HEK293 (cell line): ENCODE results near the gene STK4.

Experiments
- MYNN ChIP-seq: fragments of 450-650 bp; formaldehyde crosslinking; IDR thresholded peaks from 2 replicates; pipeline ENCODE4 v1.5.1; 2016; ENCODE audit warnings: missing biosample characterization, missing genetic modification characterization, borderline replicate concordance
- OSR2 ChIP-seq: fragments of 450-650 bp; formaldehyde crosslinking; IDR thresholded peaks from 2 replicates; pipeline ENCODE4 v1.5.1; 2016; ENCODE audit warnings: missing biosample characterization, missing genetic modification characterization
- ZBTB49 ChIP-seq: fragments of 450-650 bp; formaldehyde crosslinking; IDR thresholded peaks from 2 replicates; pipeline ENCODE4 v1.5.1; 2016; ENCODE audit warnings: missing biosample characterization, missing genetic modification characterization, low read depth
- ZNF10 ChIP-seq: fragments of 450-650 bp; formaldehyde crosslinking; IDR thresholded peaks from 2 replicates; pipeline ENCODE4 v1.5.1; 2017; ENCODE audit warnings: missing biosample characterization, missing genetic modification characterization
- ZNF510 ChIP-seq: fragments of 450-650 bp; formaldehyde crosslinking; IDR thresholded peaks from 2 replicates; pipeline ENCODE4 v1.5.1; 2018; ENCODE audit warnings: mild to moderate bottlenecking, missing genetic modification characterization, missing biosample characterization; ENCODE audit not compliant: insufficient replicate concordance
- ZNF514 ChIP-seq: fragments of 450-650 bp; formaldehyde crosslinking; IDR thresholded peaks from 2 replicates; pipeline ENCODE4 v1.5.1; 2016; ENCODE audit warnings: missing biosample characterization, missing genetic modification characterization
- ZNF530 ChIP-seq: fragments of 450-650 bp; formaldehyde crosslinking; IDR thresholded peaks from 2 replicates; pipeline ENCODE4 v1.5.1; 2016; ENCODE audit warnings: low read depth, missing biosample characterization, missing genetic modification characterization
- TF ChIP-seq, protein P1 (sequence below): fragments of 450-650 bp; formaldehyde crosslinking; IDR thresholded peaks from 2 replicates; pipeline ENCODE4 v1.5.1; 2016; ENCODE audit warnings: missing biosample characterization, missing genetic modification characterization
- TF ChIP-seq, protein P2 (sequence below): fragments of 450-650 bp; formaldehyde crosslinking; IDR thresholded peaks from 2 replicates; pipeline ENCODE4 v1.5.1; 2017; ENCODE audit warnings: missing biosample characterization, mild to moderate bottlenecking, missing genetic modification characterization, moderate library complexity

DNA sequence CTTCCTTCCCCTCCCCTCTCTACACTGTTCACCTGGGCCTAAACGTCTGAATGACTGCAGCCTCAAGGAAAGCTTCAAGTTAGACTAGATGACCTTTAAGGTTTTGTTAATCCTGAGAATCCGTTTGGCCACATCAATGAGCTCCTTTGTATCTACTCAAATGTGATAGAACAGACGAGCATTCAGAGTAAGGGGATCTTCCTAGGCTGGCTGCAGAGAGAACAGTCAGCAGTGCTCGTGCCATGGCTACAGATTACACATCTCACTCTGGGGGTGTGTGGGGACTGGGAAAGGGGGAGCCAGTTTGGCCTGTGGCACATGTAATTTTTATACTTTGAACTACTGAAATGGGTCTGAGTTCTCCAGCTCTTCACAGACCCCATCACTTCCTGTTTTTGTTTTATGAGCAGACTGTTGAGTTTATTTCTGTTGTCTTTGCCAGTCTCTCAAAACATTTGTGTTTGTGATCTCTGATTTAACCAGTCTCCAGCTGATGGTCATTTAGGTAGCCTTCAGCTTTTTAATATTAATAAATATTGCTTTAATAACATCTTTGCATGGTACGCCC lies 83.7 kb downstream of the STK4 start:
- TF ChIP-seq MYNN (tag by site-specific recombination) (no peak), ZNF530 (tag by site-specific recombination) (no peak), ZBTB49 (tag by site-specific recombination) (no peak), OSR2 (tag by site-specific recombination) (no peak), ZNF510 (tag by site-specific recombination) (no peak), ZNF514 (tag by site-specific recombination) (no peak), ZNF10 (tag by site-specific recombination) (no peak)
- TF ChIP-seq, protein P1, sequence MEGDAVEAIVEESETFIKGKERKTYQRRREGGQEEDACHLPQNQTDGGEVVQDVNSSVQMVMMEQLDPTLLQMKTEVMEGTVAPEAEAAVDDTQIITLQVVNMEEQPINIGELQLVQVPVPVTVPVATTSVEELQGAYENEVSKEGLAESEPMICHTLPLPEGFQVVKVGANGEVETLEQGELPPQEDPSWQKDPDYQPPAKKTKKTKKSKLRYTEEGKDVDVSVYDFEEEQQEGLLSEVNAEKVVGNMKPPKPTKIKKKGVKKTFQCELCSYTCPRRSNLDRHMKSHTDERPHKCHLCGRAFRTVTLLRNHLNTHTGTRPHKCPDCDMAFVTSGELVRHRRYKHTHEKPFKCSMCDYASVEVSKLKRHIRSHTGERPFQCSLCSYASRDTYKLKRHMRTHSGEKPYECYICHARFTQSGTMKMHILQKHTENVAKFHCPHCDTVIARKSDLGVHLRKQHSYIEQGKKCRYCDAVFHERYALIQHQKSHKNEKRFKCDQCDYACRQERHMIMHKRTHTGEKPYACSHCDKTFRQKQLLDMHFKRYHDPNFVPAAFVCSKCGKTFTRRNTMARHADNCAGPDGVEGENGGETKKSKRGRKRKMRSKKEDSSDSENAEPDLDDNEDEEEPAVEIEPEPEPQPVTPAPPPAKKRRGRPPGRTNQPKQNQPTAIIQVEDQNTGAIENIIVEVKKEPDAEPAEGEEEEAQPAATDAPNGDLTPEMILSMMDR (tag by site-specific recombination) = no peak
- TF ChIP-seq, protein P2, sequence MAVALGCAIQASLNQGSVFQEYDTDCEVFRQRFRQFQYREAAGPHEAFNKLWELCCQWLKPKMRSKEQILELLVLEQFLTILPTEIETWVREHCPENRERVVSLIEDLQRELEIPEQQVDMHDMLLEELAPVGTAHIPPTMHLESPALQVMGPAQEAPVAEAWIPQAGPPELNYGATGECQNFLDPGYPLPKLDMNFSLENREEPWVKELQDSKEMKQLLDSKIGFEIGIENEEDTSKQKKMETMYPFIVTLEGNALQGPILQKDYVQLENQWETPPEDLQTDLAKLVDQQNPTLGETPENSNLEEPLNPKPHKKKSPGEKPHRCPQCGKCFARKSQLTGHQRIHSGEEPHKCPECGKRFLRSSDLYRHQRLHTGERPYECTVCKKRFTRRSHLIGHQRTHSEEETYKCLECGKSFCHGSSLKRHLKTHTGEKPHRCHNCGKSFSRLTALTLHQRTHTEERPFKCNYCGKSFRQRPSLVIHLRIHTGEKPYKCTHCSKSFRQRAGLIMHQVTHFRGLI (tag by site-specific recombination) = no peak
